Prostate gland (tissue), 2 donors: ENCODE measurements around the gene CYTIP.

Source experiments
- POLR2AphosphoS5 ChIP-seq: sonication (generic); formaldehyde crosslinking; IDR thresholded peaks from one replicate; pipeline ENCODE4 v1.6.1; 2017; ENCODE audit warnings: antibody characterized with exemption
- TF ChIP-seq, protein P1 (sequence below), 4 experiments: fragments of 200-600 bp in 2 of 4; fragments of 450-650 bp in 2 of 4; sonication (generic) in 2 of 4; IDR thresholded peaks; 1 replicate in 3 of 4; 2 replicates in 1 of 4; pipeline ENCODE4 v1.5.1; 2016 to 2019; ENCODE audit warnings: antibody characterized with exemption in 4 of 4, mild to moderate bottlenecking in 2 of 4, moderate library complexity in 2 of 4

DNA sequence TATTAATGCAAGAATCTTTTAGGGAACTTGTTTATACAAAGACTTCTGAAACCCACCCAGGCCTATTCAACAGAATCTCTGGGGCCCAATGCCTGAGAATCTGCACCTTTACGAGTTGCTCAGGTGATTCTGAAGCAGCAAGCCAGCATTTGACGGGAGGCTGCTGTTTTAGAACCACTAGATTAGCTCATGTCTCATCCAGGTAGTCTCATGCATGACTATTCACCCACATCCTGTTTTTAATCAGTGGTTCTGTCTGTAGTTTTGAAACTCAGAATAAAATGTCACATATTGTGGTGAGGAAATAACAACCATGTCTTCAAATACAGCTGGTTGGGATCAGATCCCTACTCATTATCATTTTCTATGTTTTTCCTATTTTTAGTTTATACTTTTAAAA is 39.5 kb downstream of the CYTIP start:
- TF ChIP-seq POLR2AphosphoS5: no peak
- TF ChIP-seq, protein P1, sequence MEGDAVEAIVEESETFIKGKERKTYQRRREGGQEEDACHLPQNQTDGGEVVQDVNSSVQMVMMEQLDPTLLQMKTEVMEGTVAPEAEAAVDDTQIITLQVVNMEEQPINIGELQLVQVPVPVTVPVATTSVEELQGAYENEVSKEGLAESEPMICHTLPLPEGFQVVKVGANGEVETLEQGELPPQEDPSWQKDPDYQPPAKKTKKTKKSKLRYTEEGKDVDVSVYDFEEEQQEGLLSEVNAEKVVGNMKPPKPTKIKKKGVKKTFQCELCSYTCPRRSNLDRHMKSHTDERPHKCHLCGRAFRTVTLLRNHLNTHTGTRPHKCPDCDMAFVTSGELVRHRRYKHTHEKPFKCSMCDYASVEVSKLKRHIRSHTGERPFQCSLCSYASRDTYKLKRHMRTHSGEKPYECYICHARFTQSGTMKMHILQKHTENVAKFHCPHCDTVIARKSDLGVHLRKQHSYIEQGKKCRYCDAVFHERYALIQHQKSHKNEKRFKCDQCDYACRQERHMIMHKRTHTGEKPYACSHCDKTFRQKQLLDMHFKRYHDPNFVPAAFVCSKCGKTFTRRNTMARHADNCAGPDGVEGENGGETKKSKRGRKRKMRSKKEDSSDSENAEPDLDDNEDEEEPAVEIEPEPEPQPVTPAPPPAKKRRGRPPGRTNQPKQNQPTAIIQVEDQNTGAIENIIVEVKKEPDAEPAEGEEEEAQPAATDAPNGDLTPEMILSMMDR (IDR thresholded peaks at IDR 0.05): no peak
